HUES64 (cell line): ENCODE measurements around the gene SHC3.

Source experiments
- H3K27ac ChIP-seq: 2 replicates; pipeline ENCODE4 v1.7.0; 2013; ENCODE audit warnings: low read depth, low read length, inconsistent platforms
- H3K27me3 ChIP-seq: 2 replicates; pipeline ENCODE4 v1.6.1; 2013; ENCODE audit warnings: mild to moderate bottlenecking, low read length; ENCODE audit not compliant: insufficient read depth
- H3K36me3 ChIP-seq: 2 replicates; pipeline ENCODE4 v1.6.1; 2013; ENCODE audit warnings: mild to moderate bottlenecking, low read length; ENCODE audit not compliant: insufficient read depth
- H3K4me1 ChIP-seq: 2 replicates; pipeline ENCODE4 v1.6.1; 2013; ENCODE audit warnings: mild to moderate bottlenecking, low read length, moderate library complexity; ENCODE audit not compliant: insufficient read depth
- H3K4me3 ChIP-seq: 2 replicates; pipeline ENCODE4 v1.5.1; 2013; ENCODE audit warnings: mild to moderate bottlenecking, low read length, moderate library complexity
- H3K9ac ChIP-seq: 2 replicates; pipeline ENCODE4 v1.6.1; 2013; ENCODE audit warnings: mild to moderate bottlenecking, low read depth, low read length
- H3K9me3 ChIP-seq: 2 replicates; pipeline ENCODE4 v1.6.1; 2013; ENCODE audit warnings: low read depth, low read length; ENCODE audit not compliant: insufficient read depth
- WGBS: fragments of 150-250, 120-280 bp; methylation state at CpG from one replicate; pipeline ENCODE4 v1.1.7; 2013; ENCODE audit warnings: missing lambda C conversion rate; 5-methylcytosine and 5-hydroxymethylcytosine counted together

Gene SHC3

DNA sequence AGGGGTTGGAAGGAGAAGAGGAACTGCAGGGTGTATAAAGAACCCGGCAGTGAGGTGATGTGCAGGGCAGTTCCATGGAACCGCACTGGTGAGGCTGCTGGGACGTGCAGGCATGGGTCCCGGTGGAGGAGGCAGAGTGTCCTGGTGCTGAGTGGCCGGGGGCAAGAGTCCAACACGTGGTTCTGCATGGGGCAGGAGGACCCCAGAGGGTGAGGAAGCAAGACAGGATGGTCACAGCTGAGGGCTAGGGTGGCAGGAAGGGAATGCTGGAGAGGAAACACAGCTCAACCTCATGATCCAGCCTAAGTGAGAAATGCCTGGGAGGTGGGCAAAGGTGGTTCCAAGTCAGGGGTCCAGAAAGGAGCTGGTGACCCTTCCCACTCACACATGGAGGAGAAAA is 100.2 kb downstream of the SHC3 start:
- H3K27me3 ChIP-seq: no peaks in the 10 kb centered on the region
- H3K9ac ChIP-seq: no peak overlapping the region
- no peaks in the 10 kb centered on the region for H3K9me3 ChIP-seq
- H3K4me1 ChIP-seq: no peaks in the 10 kb centered on the region
- H3K27ac ChIP-seq: no peak overlapping the region
- WGBS: 93% methylated on average over 6 of the region's 6 CpGs
- no peaks in the 10 kb centered on the region for H3K36me3 ChIP-seq
- no peak overlapping the region for H3K4me3 ChIP-seq

DNA sequence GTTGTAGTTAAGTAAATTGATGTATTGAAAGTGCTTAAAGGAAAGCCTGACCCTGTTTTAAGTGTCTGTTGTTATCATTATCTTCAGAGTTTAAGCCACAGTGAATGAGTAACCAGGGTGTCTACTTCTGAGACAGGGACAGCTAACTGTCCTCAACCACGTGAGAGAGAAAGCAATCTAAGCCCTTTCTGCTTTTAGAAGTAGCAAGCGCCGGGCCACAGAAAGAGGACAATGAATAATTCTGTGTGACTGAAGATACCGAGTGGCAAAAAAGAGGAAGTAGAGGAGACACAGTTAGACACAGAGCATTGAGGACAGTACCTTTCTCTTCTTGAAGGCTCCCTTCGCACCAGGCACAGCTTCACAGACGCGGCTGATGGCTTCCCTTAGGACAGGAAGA is 101.1 kb downstream of the SHC3 start:
- 93% methylated on average over 7 of the region's 7 CpGs for WGBS

DNA sequence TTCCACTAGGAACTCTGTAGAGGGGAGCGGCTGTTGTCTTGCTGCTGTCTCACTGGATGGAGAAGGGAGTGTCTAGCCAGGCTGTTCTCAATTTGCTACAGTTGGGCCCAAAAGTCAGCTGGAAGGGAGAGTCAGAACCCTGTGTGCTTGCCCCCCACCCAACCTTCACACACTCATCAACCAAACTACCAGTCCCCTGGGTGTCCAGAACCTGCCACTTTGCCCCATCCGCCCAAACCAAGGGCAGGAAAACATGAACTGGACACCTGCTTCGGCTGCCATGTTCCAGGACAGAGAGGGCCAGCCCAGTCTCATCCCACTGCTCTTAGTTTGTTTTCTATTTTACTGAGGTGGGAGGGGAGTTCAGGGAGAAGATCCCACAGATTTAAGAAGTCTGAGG is 105.2 kb downstream of the SHC3 start:
- Histone ChIP-seq H3K27ac (no peak overlapping the region), H3K27me3 (no peaks in the 10 kb centered on the region), H3K9me3 (no peaks in the 10 kb centered on the region), H3K4me1 (no peaks in the 10 kb centered on the region), H3K36me3 (no peaks in the 10 kb centered on the region; the same call in 1 of the 2 replicates), H3K4me3 (no peak overlapping the region), H3K9ac (no peak overlapping the region)
- WGBS: 78% methylated on average over 3 of the region's 3 CpGs

More for the DNA sequence above, 101.1 kb downstream of the SHC3 start:
- Histone ChIP-seq H3K36me3 (no peaks in the 10 kb centered on the region), H3K27ac (no peak overlapping the region), H3K9ac (no peak overlapping the region), H3K4me1 (no peaks in the 10 kb centered on the region), H3K4me3 (no peak overlapping the region), H3K27me3 (no peaks in the 10 kb centered on the region), H3K9me3 (no peaks in the 10 kb centered on the region)

DNA sequence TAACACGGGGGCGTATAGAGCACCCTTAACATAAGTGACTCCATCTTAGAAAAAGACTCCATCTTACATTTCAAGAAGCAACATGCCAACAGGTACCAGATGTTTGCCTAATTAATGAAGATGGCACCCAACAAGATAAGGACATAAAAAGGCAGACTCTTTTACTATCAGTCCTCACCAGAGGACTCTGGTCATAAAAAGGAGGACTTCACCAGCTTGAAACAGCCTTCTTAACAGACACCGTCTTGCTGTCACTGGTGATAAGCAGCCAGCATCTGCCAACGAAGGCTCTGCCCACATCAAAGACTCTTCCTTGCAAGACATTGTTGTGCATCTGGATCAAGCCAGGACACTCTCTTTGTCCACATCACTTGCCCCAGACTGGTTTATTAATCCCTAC is 107.0 kb downstream of the SHC3 start:
- no peak overlapping the region for H3K27ac ChIP-seq
- H3K4me1 ChIP-seq: no peaks in the 10 kb centered on the region
- H3K9ac ChIP-seq: no peak overlapping the region
- 91% methylated on average over 4 of the region's 4 CpGs for WGBS
- no peaks in the 10 kb centered on the region; the same call in 1 of the 2 replicates for H3K36me3 ChIP-seq
- H3K4me3 ChIP-seq: no peak overlapping the region
- H3K9me3 ChIP-seq: no peaks in the 10 kb centered on the region
- no peaks in the 10 kb centered on the region for H3K27me3 ChIP-seq

DNA sequence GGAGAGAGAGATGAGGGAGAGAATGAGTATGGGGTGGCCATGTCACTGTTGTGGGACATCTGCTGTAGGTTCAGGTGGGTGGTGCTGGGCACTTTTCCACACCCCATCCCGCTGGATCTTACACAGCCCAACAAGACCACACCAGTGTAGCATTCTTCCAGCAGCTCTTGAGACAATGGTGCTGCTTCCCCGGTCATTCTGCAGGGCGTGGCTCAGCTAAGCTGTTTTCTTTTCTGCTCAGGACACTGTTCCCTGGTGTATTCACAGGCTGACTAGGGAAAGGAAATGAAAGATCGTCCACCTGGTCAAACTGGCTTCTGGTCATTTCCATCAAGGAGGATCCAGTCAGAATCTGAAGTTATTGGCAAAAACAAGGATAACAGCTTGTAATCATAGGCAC is 111.8 kb downstream of the SHC3 start:
- H3K27ac ChIP-seq: no peak overlapping the region
- 87% methylated on average over 4 of the region's 4 CpGs for WGBS
- no peak overlapping the region for H3K9ac ChIP-seq
- no peaks in the 10 kb centered on the region for H3K9me3 ChIP-seq
- H3K4me1 ChIP-seq: no peaks in the 10 kb centered on the region
- H3K4me3 ChIP-seq: no peak overlapping the region
- no peaks in the 10 kb centered on the region for H3K27me3 ChIP-seq
- no peaks in the 10 kb centered on the region; the same call in 1 of the 2 replicates for H3K36me3 ChIP-seq

DNA sequence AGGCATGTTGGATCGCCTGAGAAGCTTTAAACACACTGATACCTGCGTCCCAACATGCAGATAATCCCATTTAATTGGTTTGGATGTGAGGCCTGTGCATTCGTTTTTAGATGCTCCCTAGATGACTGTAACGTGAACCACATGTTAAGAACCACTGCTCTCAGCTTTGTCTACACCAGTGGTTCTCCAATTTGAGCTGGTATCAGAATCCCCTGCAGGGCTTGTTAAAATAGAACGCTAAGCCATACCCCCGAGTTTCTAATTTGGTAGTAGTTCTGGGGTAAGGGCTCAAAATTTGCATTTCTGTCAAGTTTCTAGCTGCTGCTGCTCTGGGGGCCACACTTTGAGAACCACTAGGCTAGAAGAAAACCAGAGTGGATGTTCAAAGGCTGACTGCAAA is 112.7 kb downstream of the SHC3 start:
- Histone ChIP-seq H3K9ac (no peak overlapping the region), H3K4me1 (no peaks in the 10 kb centered on the region), H3K36me3 (no peaks in the 10 kb centered on the region; the same call in 1 of the 2 replicates), H3K27me3 (no peaks in the 10 kb centered on the region), H3K27ac (no peak overlapping the region), H3K4me3 (no peak overlapping the region), H3K9me3 (no peaks in the 10 kb centered on the region)
- 89% methylated on average over 6 of the region's 6 CpGs for WGBS

DNA sequence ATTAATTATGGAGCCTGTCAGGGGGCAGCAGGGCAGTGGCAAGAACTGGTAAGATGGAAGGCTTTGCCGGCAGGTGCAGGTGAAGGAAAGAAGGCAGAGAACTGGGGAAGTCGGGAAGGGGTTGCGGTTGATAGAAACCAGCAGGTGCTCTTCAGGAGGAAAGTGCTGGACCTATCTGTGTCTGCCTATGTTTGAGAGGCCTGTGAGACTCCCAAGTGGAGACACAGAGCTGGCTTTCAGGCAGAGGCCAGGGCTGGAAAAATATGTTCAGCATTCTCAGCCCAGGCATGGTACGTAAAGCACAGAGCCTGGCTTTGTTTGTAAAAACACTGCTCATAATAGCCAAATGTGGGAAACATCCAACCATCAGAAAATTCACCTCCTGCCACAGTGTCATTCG is 117.8 kb downstream of the SHC3 start:
- Histone ChIP-seq H3K4me1 (no peaks in the 10 kb centered on the region), H3K4me3 (no peak overlapping the region), H3K27me3 (no peaks in the 10 kb centered on the region), H3K9me3 (peaks cover 2% of the 10 kb centered on the region; the same call in 1 of the 2 replicates), H3K36me3 (no peaks in the 10 kb centered on the region), H3K9ac (no peak overlapping the region), H3K27ac (no peak overlapping the region)
- 96% methylated on average over 5 of the region's 5 CpGs for WGBS

DNA sequence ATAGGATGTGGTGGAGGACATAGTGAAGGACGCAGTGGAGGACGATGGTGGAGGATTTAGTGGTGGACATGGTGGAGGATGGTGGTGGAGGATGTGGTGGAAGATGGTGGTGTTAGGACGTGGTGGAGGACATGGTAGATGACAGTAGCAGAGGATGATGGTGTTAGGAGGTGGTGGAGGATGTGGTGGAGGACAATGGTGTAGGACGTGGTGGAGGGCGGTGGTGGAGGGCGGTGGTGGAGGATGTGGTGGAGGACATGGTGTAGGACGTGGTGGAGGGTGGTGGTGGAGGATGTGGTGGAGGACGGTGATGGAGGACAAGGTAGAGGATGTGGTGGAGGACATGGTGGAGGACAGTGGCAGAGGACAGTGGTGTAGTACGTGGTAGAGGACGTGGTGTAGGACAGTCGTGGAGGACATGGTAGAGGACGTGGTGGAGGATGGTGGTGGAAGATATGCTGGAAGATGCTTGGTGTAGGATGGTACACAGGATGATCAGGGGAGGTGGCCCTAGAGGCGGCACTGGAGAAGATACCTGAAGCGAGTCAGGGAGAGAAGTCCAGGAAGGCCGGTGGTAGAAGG is 118.6 kb downstream of the SHC3 start:
- Histone ChIP-seq H3K36me3 (no peaks in the 10 kb centered on the region), H3K9ac (no peak overlapping the region), H3K27ac (no peak overlapping the region), H3K27me3 (no peaks in the 10 kb centered on the region), H3K9me3 (peaks cover 2% of the 10 kb centered on the region; the same call in 1 of the 2 replicates), H3K4me3 (no peak overlapping the region), H3K4me1 (no peaks in the 10 kb centered on the region)
- 93% methylated on average over 14 of the region's 15 CpGs for WGBS

DNA sequence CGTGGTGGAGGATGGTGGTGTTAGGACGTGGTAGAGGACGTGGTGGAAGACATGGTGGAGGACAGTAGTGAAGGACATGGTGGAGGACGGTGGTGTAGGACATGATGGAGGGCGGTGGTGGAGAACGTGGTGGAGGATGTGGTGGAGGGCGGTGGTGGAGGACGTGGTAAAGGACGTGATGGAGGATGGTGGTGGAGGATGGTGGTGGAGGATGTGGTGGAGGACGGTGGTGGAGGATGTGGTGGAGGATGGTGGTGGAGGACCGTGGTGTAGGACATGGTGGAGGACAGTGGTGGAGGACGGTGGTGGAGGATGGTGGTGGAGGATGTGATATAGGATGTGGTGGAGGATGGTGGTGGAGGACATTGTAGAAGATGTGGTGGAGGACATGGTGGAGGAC is 119.7 kb downstream of the SHC3 start:
- Histone ChIP-seq H3K36me3 (no peaks in the 10 kb centered on the region), H3K9me3 (peaks cover 2% of the 10 kb centered on the region; the same call in 1 of the 2 replicates), H3K4me3 (no peak overlapping the region), H3K4me1 (no peaks in the 10 kb centered on the region), H3K9ac (no peak overlapping the region), H3K27ac (no peak overlapping the region), H3K27me3 (no peaks in the 10 kb centered on the region)
- 94% methylated on average over 12 of the region's 12 CpGs for WGBS

DNA sequence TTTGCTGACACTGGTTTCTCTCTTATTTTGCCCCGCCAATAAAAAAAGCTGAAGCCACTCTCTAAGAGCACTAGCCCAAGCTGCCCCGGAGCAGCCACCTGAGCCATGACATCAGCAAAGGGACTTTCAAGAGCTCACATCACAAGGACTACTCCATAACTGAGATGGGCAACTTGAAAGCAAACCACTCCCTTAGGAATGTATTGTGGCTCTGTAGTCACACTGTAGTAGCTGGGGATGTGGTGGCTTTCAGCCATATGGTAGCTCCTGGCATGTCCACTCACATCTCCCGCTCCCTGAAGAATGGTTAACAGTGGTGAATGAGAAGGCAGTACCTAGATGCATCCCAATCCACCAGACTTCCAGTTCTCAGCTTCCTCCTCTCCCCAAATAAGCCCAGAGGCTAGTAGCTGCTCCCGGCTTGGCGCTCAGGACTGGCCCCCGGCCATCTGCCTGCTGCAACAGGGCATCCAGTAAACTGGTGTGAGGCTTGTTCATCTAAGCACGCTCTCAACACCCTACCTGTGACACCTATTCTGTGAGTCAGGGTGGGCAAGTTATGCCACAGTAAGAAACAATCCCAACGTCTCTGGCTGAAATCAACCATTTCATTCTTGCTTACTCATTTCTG is 123.6 kb downstream of the SHC3 start:
- H3K9me3 ChIP-seq: peaks cover 2% of the 10 kb centered on the region; the same call in 1 of the 2 replicates
- no peaks in the 10 kb centered on the region for H3K4me1 ChIP-seq
- no peaks in the 10 kb centered on the region for H3K27me3 ChIP-seq
- 94% methylated on average over 8 of the region's 8 CpGs for WGBS
- no peak overlapping the region for H3K27ac ChIP-seq
- H3K36me3 ChIP-seq: no peaks in the 10 kb centered on the region
- H3K9ac ChIP-seq: no peak overlapping the region
- H3K4me3 ChIP-seq: no peak overlapping the region

DNA sequence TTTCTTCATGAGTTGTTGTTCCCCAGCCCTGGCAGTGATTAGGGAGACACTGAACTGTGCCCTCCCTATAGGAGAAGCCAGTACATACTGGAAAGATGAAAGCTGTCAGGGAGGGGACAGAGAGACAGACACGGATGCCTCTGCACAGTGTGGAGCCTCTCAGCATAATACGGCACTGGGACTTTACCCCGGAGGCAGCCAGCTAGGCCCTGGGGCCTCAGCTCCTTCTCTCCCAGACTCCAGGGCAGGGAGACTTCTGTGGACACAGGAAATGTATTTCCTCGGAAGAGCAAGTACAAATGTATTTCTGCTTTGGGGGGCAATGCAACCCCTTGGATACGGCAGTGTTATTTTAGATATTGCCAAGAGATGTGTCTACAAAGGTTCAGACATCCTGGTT is 125.3 kb downstream of the SHC3 start:
- 89% methylated on average over 5 of the region's 5 CpGs for WGBS
- no peaks in the 10 kb centered on the region for H3K9me3 ChIP-seq
- H3K9ac ChIP-seq: no peak overlapping the region

More for the DNA sequence above, 125.3 kb downstream of the SHC3 start:
- Histone ChIP-seq H3K27me3 (no peaks in the 10 kb centered on the region), H3K4me1 (no peaks in the 10 kb centered on the region), H3K4me3 (no peak overlapping the region), H3K27ac (no peak overlapping the region), H3K36me3 (no peaks in the 10 kb centered on the region)
